ENCODE data around the gene OR4S1.
"Not testable (repeated sequence)": the region's sequence is repeated elsewhere in the genome, so short reads cannot be mapped to it uniquely, and the experiment has no call there.

OR4S1 gene

GRCh38 chr11:48305923-48306322, at the start of gene OR4S1:
OR4S1 (plus strand) TSS chr11:48306223; CDS start chr11:48306223, 0 bp downstream.
- DNase-seq, result no peak

GRCh38 chr11:48261600-48261999, 44.4 kb upstream of the OR4S1 start:
- no peak for DNase-seq

- no peak for DNase-seq
Observed at GRCh38 chr11:48263423-48263911, 42.6 kb upstream of the OR4S1 start, which contains the start of gene OR4X1. OR4X1 (plus strand) TSS chr11:48263861; CDS start chr11:48263861, 0 bp downstream.

GRCh38 chr11:48270621-48271020, 35.4 kb upstream of the OR4S1 start:
- DNase-seq, result no peak

GRCh38 chr11:48272606-48273005, 33.4 kb upstream of the OR4S1 start:
- no peak for DNase-seq

GRCh38 chr11:48307760-48308386, 1.9 kb downstream of the OR4S1 start:
- peak; percentile 85 for DNase-seq

- not testable (repeated sequence) for DNase-seq
Observed at GRCh38 chr11:48313590-48313989, 7.6 kb downstream of the OR4S1 start.

- not testable (repeated sequence) for DNase-seq
Observed at GRCh38 chr11:48319813-48320212, 13.8 kb downstream of the OR4S1 start.

- not testable (repeated sequence) for DNase-seq
Observed at GRCh38 chr11:48324620-48325019, 18.6 kb downstream of the OR4S1 start, which contains the start of gene OR4C3. OR4C3 (plus strand) TSS chr11:48324920; CDS start chr11:48325022, 102 bp downstream.

GRCh38 chr11:48341466-48341865, 35.4 kb downstream of the OR4S1 start:
- no peak for DNase-seq

GRCh38 chr11:48342505-48342904, 36.5 kb downstream of the OR4S1 start:
- not testable (repeated sequence) for DNase-seq

- DNase-seq, result not testable (repeated sequence)
Observed at GRCh38 chr11:48346286-48346685, 40.3 kb downstream of the OR4S1 start.

- no peak for DNase-seq
Observed at GRCh38 chr11:48354013-48354412, 48.0 kb downstream of the OR4S1 start.

- no peak for DNase-seq
Observed at GRCh38 chr11:48354677-48355076, 48.7 kb downstream of the OR4S1 start.

All from activated effector memory CD4-positive, alpha-beta T cell treated with anti-CD3 and anti-CD28 coated beads, Interleukin-2, amount 50 U/mL, for 16 hours (primary cell).